ENCODE data around the gene MTNR1A. TPM values are rescaled to one million over a fixed set of nuclear protein-coding genes. Genes with fewer than 3 reads are reported as not detected.

The MTNR1A gene
- total RNA-seq, 2 donors from 2014 or later, result 1.3 TPM; not detected in 1

GRCh38 chr4:186560647-186561046 is 5.3 kb upstream of the MTNR1A start:
- no peak for DNase-seq (ENCODE audit: low spot score)
- H3K9me3 ChIP-seq, result no peaks in the 10 kb centered on the region
- H3K36me3 ChIP-seq, result no peaks in the 10 kb centered on the region
- no peaks in the 10 kb centered on the region for H3K27me3 ChIP-seq (replicated peaks; ENCODE audit: insufficient read depth)
- 79% methylated on average over 3 of the region's 3 CpGs for WGBS
- TF ChIP-seq POLR2A (IDR thresholded peaks at IDR 0.05), result no peak
- TF ChIP-seq POLR2AphosphoS5 (IDR thresholded peaks at IDR 0.05), result no peak
- TF ChIP-seq CTCF (IDR thresholded peaks at IDR 0.05), result no peak
- H3K27ac ChIP-seq, result no peak overlapping the region
- no peak overlapping the region for H3K4me3 ChIP-seq
- intact Hi-C loops (cut with DNase I), result no loop called here
- no peaks in the 10 kb centered on the region for H3K4me1 ChIP-seq (replicated peaks)

GRCh38 chr4:186557486-186557885 is 2.1 kb upstream of the MTNR1A start:
- Histone ChIP-seq H3K27me3 (replicated peaks; ENCODE audit: insufficient read depth) (no peaks in the 10 kb centered on the region), H3K36me3 (no peaks in the 10 kb centered on the region), H3K4me3 (no peak overlapping the region), H3K9me3 (no peaks in the 10 kb centered on the region), H3K4me1 (replicated peaks) (no peaks in the 10 kb centered on the region), H3K27ac (no peak overlapping the region)
- intact Hi-C loops (cut with DNase I), result no loop called here
- DNase-seq (ENCODE audit: low spot score), result no peak
- 87% methylated on average over 3 of the region's 3 CpGs for WGBS
- TF ChIP-seq CTCF (IDR thresholded peaks at IDR 0.05) (no peak), POLR2AphosphoS5 (IDR thresholded peaks at IDR 0.05) (no peak), POLR2A (IDR thresholded peaks at IDR 0.05) (no peak)

GRCh38 chr4:186557061-186557460 is 1.7 kb upstream of the MTNR1A start:
- intact Hi-C loops (cut with DNase I), result no loop called here
- H3K27me3 ChIP-seq (replicated peaks; ENCODE audit: insufficient read depth), result no peaks in the 10 kb centered on the region
- 65% methylated on average over 7 of the region's 7 CpGs for WGBS
- no peak overlapping the region for H3K4me3 ChIP-seq
- no peaks in the 10 kb centered on the region for H3K36me3 ChIP-seq
- H3K4me1 ChIP-seq (replicated peaks), result no peaks in the 10 kb centered on the region
- H3K27ac ChIP-seq, result no peak overlapping the region
- H3K9me3 ChIP-seq, result no peaks in the 10 kb centered on the region
- TF ChIP-seq POLR2AphosphoS5 (IDR thresholded peaks at IDR 0.05), result no peak
- no peak for TF ChIP-seq CTCF (IDR thresholded peaks at IDR 0.05)
- no peak for TF ChIP-seq POLR2A (IDR thresholded peaks at IDR 0.05)
- DNase-seq (ENCODE audit: low spot score), result no peak

- WGBS, result 1% methylated on average over 12 of the region's 12 CpGs
- no peaks in the 10 kb centered on the region for H3K27me3 ChIP-seq (replicated peaks; ENCODE audit: insufficient read depth)
Observed at GRCh38 chr4:186554539-186554913, 841 bp downstream of the MTNR1A start.

More at GRCh38 chr4:186554539-186554913, 841 bp downstream of the MTNR1A start:
- no peaks in the 10 kb centered on the region for H3K9me3 ChIP-seq
- intact Hi-C loops (cut with DNase I), result no loop called here
- TF ChIP-seq POLR2AphosphoS5 (IDR thresholded peaks at IDR 0.05) (no peak), POLR2A (IDR thresholded peaks at IDR 0.05) (no peak), CTCF (IDR thresholded peaks at IDR 0.05) (no peak)
- H3K36me3 ChIP-seq, result no peaks in the 10 kb centered on the region
- peak; percentile 22 for DNase-seq (ENCODE audit: low spot score)
- no peaks in the 10 kb centered on the region for H3K4me1 ChIP-seq (replicated peaks)
- peak overlapping the region in 1 of 2 donors; percentile 25 for H3K4me3 ChIP-seq
- H3K27ac ChIP-seq, result no peak overlapping the region

Data from prostate gland (tissue), 2 donors.